Measurements from ENCODE around the gene IL26.

IL26 gene

DNA sequence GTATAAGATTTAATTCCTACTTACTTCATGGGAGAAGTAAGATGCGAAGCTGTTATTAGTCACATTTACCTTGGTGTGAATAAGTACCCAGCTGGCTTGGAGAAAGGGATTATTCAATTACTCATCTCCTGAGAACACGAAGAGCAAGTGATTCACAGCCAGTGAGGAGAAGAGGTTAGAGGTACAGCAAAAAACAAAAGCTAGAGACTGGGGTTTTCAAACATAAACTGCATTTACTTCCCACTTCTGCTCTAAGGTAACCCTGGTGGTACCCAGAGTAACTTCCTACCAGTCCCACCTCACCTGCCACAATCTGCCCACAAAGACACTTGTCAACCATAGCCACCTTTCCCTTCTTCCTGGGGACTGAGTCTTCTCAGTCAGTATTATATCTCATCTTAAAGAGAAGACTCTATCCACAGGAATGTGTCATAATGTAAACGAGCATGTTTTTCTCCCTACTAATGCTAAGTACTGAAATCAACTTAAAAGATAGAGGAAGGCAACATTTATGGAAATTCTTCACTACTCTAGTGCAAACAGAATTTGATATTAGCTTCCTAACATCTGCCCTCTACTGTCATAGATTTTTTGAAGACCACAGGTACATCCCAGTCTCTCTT, 33.8 kb upstream of the IL26 start:
- no CpG with 5 or more reads among the region's 3 CpGs for WGBS (ENCODE audit: extremely low coverage, insufficient coverage, insufficient read length)
- Histone ChIP-seq H3K4me3 (ENCODE audit: low read depth, low read length) (no peak overlapping the region), H3K4ac (ENCODE audit: low read depth, low read length) (no peak overlapping the region)

DNA sequence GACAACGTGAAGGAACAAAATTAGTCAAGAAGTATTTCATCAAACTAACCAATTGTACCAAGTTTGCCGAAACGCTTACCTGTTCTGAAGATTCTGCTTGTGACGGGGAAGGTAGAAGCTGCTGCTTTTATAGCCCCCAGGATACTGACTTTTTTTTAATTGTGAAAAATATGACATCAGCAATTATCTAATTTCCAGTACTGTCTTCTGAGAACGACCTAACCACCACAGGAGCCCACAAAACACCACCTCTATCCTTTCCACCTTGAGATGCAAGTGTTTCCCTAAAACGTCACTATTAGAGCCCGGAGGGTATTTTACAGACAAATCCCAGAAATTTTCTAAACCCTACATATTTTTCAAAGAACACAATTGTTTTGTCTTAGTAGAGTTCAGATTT, 27.9 kb upstream of the IL26 start, which contains the start of gene IL22:
TSS of gene IL22 (minus strand) at position 101 of the 400 bp plus-strand sequence. CDS start 156 bp downstream, outside the sequence.
- Histone ChIP-seq H3K23ac (ENCODE audit: low read length) (no peak within 1 kb of the TSS), H3K4me1 (ENCODE audit: control insufficient read depth in 1 of 2, insufficient read depth in 2 of 2, low read length in 2 of 2) (no peaks in the 10 kb centered on the region), H3K4me3 (ENCODE audit: low read depth, low read length) (no peak within 1 kb of the TSS), H3K9me3 (ENCODE audit: insufficient read depth, low read depth, low read length) (no peaks in the 10 kb centered on the region), H2BK120ac (ENCODE audit: insufficient read depth, low read length, poor library complexity) (no peak within 1 kb of the TSS), H3K27me3 (ENCODE audit: insufficient read depth, low read length) (no peaks in the 10 kb centered on the region), H2AFZ (ENCODE audit: insufficient read depth, low read length, poor library complexity) (no peak within 1 kb of the TSS), H3K36me3 (ENCODE audit: control insufficient read depth in 1 of 2, insufficient read depth in 2 of 2, low read length in 2 of 2) (no peaks in the 10 kb centered on the region), H2BK5ac (ENCODE audit: low read depth, low read length, poor library complexity) (no peak within 1 kb of the TSS), H4K91ac (ENCODE audit: low read depth, low read length) (no peak within 1 kb of the TSS), H3K4me2 (ENCODE audit: low read length) (no peak within 1 kb of the TSS), H3K9ac (ENCODE audit: low read length) (no peak within 1 kb of the TSS), H2AK5ac (ENCODE audit: low read length) (no peak within 1 kb of the TSS), H3K79me2 (ENCODE audit: control insufficient read depth, insufficient read depth, low read length, poor library complexity) (no peaks in the 10 kb centered on the region), H3K18ac (ENCODE audit: low read length) (no peak within 1 kb of the TSS), H2BK12ac (ENCODE audit: low read length) (no peak within 1 kb of the TSS), H3K14ac (ENCODE audit: low read length) (no peak within 1 kb of the TSS), H3K27ac (ENCODE audit: low read depth, low read length) (no peak within 1 kb of the TSS), H4K8ac (ENCODE audit: low read depth, low read length) (no peak within 1 kb of the TSS), H4K12ac (ENCODE audit: low read depth, low read length) (no peak within 1 kb of the TSS), H3K79me1 (ENCODE audit: low read length) (no peaks in the 10 kb centered on the region), H3K4ac (ENCODE audit: low read depth, low read length) (no peak within 1 kb of the TSS)
- DNase-seq, result no peak
- no CpG with 5 or more reads among the region's 7 CpGs for WGBS (ENCODE audit: extremely low coverage, insufficient coverage, insufficient read length)

More for the DNA sequence above, 33.8 kb upstream of the IL26 start:
- no peak overlapping the region for H4K8ac ChIP-seq (ENCODE audit: low read depth, low read length)
- no peaks in the 10 kb centered on the region for H3K36me3 ChIP-seq (ENCODE audit: control insufficient read depth in 1 of 2, insufficient read depth in 2 of 2, low read length in 2 of 2)
- H2AK5ac ChIP-seq (ENCODE audit: low read length), result no peak overlapping the region
- no peak overlapping the region for H3K4me2 ChIP-seq (ENCODE audit: low read length)
- H4K12ac ChIP-seq (ENCODE audit: low read depth, low read length), result no peak overlapping the region
- H3K27me3 ChIP-seq (ENCODE audit: insufficient read depth, low read length), result no peaks in the 10 kb centered on the region
- H2BK12ac ChIP-seq (ENCODE audit: low read length), result no peak overlapping the region
- no peak overlapping the region for H3K14ac ChIP-seq (ENCODE audit: low read length)
- H4K91ac ChIP-seq (ENCODE audit: low read depth, low read length), result no peak overlapping the region
- no peak for DNase-seq
- no peaks in the 10 kb centered on the region for H3K79me1 ChIP-seq (ENCODE audit: low read length)
- no peak overlapping the region for H3K18ac ChIP-seq (ENCODE audit: low read length)
- no peak overlapping the region for H3K23ac ChIP-seq (ENCODE audit: low read length)
- no peaks in the 10 kb centered on the region for H3K4me1 ChIP-seq (ENCODE audit: control insufficient read depth in 1 of 2, insufficient read depth in 2 of 2, low read length in 2 of 2)
- H2BK120ac ChIP-seq (ENCODE audit: insufficient read depth, low read length, poor library complexity), result no peak overlapping the region
- H3K27ac ChIP-seq (ENCODE audit: low read depth, low read length), result no peak overlapping the region
- no peak overlapping the region for H2AFZ ChIP-seq (ENCODE audit: insufficient read depth, low read length, poor library complexity)
- no peak overlapping the region for H3K9ac ChIP-seq (ENCODE audit: low read length)
- H2BK5ac ChIP-seq (ENCODE audit: low read depth, low read length, poor library complexity), result no peak overlapping the region
- H3K79me2 ChIP-seq (ENCODE audit: control insufficient read depth, insufficient read depth, low read length, poor library complexity), result no peaks in the 10 kb centered on the region
- H3K9me3 ChIP-seq (ENCODE audit: insufficient read depth, low read depth, low read length), result no peaks in the 10 kb centered on the region

DNA sequence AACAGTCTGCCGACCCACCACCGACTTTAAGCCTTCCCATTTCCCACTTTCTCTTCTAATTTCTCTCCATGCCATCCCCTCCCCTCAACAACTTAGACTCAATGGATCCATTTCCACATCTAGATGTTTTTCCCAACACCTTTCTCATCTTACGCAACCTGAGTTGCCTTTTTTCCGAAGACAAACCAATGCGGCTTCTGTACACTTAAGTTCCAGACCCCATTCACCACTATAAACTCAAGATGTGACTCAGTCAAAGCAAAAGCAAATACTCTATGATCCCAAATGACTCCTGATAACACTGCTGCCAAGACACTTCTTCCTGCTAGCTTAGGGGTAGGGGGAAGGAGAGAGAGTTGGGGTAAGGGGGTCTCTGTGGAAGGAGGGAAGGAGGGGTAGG, 26.5 kb upstream of the IL26 start:
- WGBS (ENCODE audit: extremely low coverage, insufficient coverage, insufficient read length), result no CpG with 5 or more reads among the region's 5 CpGs
- Histone ChIP-seq H4K91ac (ENCODE audit: low read depth, low read length) (no peak overlapping the region), H3K4me1 (ENCODE audit: control insufficient read depth in 1 of 2, insufficient read depth in 2 of 2, low read length in 2 of 2) (no peaks in the 10 kb centered on the region), H3K79me1 (ENCODE audit: low read length) (no peaks in the 10 kb centered on the region), H3K4ac (ENCODE audit: low read depth, low read length) (no peak overlapping the region), H3K4me3 (ENCODE audit: low read depth, low read length) (no peak overlapping the region), H3K9me3 (ENCODE audit: insufficient read depth, low read depth, low read length) (no peaks in the 10 kb centered on the region), H3K36me3 (ENCODE audit: control insufficient read depth in 1 of 2, insufficient read depth in 2 of 2, low read length in 2 of 2) (no peaks in the 10 kb centered on the region), H2AK5ac (ENCODE audit: low read length) (no peak overlapping the region), H3K27ac (ENCODE audit: low read depth, low read length) (no peak overlapping the region), H3K9ac (ENCODE audit: low read length) (no peak overlapping the region), H2BK5ac (ENCODE audit: low read depth, low read length, poor library complexity) (no peak overlapping the region), H3K79me2 (ENCODE audit: control insufficient read depth, insufficient read depth, low read length, poor library complexity) (no peaks in the 10 kb centered on the region), H3K23ac (ENCODE audit: low read length) (no peak overlapping the region), H4K8ac (ENCODE audit: low read depth, low read length) (no peak overlapping the region), H4K12ac (ENCODE audit: low read depth, low read length) (no peak overlapping the region), H2BK120ac (ENCODE audit: insufficient read depth, low read length, poor library complexity) (no peak overlapping the region), H3K14ac (ENCODE audit: low read length) (no peak overlapping the region), H3K18ac (ENCODE audit: low read length) (no peak overlapping the region), H3K27me3 (ENCODE audit: insufficient read depth, low read length) (no peaks in the 10 kb centered on the region), H2AFZ (ENCODE audit: insufficient read depth, low read length, poor library complexity) (no peak overlapping the region), H2BK12ac (ENCODE audit: low read length) (no peak overlapping the region), H3K4me2 (ENCODE audit: low read length) (no peak overlapping the region)
- no peak for DNase-seq

DNA sequence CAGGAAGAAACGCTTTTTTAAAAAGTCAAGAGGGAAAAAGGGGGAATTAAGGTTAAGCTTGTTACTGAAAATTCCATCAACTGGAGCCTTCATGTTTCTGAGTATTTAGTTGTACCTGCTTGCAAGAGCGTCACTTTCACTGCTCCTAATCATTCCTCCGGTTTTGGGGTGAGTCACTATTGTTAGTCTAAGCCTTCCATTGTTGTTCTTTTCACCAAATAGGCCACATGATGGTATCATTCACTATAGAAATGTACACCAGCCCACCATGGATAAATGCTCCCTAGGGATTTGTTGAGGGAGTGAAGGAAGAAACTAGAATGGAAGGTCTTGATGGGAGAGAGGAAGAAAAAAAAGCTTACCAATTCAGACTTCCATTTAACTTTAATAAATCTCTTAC, 24.8 kb upstream of the IL26 start:
- H3K9me3 ChIP-seq (ENCODE audit: insufficient read depth, low read depth, low read length), result no peaks in the 10 kb centered on the region
- no peaks in the 10 kb centered on the region for H3K79me1 ChIP-seq (ENCODE audit: low read length)
- no peaks in the 10 kb centered on the region for H3K36me3 ChIP-seq (ENCODE audit: control insufficient read depth in 1 of 2, insufficient read depth in 2 of 2, low read length in 2 of 2)
- no peaks in the 10 kb centered on the region for H3K79me2 ChIP-seq (ENCODE audit: control insufficient read depth, insufficient read depth, low read length, poor library complexity)
- no peak for DNase-seq
- no peak overlapping the region for H4K8ac ChIP-seq (ENCODE audit: low read depth, low read length)
- H3K4me1 ChIP-seq (ENCODE audit: control insufficient read depth in 1 of 2, insufficient read depth in 2 of 2, low read length in 2 of 2), result peaks cover 0 to 3% of the 10 kb centered on the region in 2 experiments
- no peak overlapping the region for H3K4me2 ChIP-seq (ENCODE audit: low read length)
- no peak overlapping the region for H3K9ac ChIP-seq (ENCODE audit: low read length)
- no peak overlapping the region for H2BK5ac ChIP-seq (ENCODE audit: low read depth, low read length, poor library complexity)
- no peak overlapping the region for H3K4ac ChIP-seq (ENCODE audit: low read depth, low read length)
- no peak overlapping the region for H2AFZ ChIP-seq (ENCODE audit: insufficient read depth, low read length, poor library complexity)
- no peak overlapping the region for H3K18ac ChIP-seq (ENCODE audit: low read length)
- H3K27ac ChIP-seq (ENCODE audit: low read depth, low read length), result no peak overlapping the region
- H2BK120ac ChIP-seq (ENCODE audit: insufficient read depth, low read length, poor library complexity), result no peak overlapping the region
- H2BK12ac ChIP-seq (ENCODE audit: low read length), result no peak overlapping the region
- no CpG with 5 or more reads among the region's 3 CpGs for WGBS (ENCODE audit: extremely low coverage, insufficient coverage, insufficient read length)
- no peak overlapping the region for H4K91ac ChIP-seq (ENCODE audit: low read depth, low read length)
- no peak overlapping the region for H3K14ac ChIP-seq (ENCODE audit: low read length)
- no peak overlapping the region for H3K23ac ChIP-seq (ENCODE audit: low read length)
- H2AK5ac ChIP-seq (ENCODE audit: low read length), result no peak overlapping the region
- no peaks in the 10 kb centered on the region for H3K27me3 ChIP-seq (ENCODE audit: insufficient read depth, low read length)
- H4K12ac ChIP-seq (ENCODE audit: low read depth, low read length), result no peak overlapping the region
- H3K4me3 ChIP-seq (ENCODE audit: low read depth, low read length), result no peak overlapping the region

Measured in trophoblast cell (in vitro differentiated cells and primary cell).